ENCODE data around the gene VWC2L. TPM values are rescaled to one million over a fixed set of nuclear protein-coding genes. Genes with fewer than 3 reads are reported as not detected.

Gene VWC2L
- total RNA-seq, 1 donor from 2014 or later = not detected

GRCh38 chr2:214624166-214624760 is 213.4 kb downstream of the VWC2L start:
- DNase-seq (ENCODE audit: low read depth) = peak; percentile 69
- no peak for TF ChIP-seq CTCF (conservative IDR thresholded peaks at IDR 0.05; ENCODE audit: low read depth, low read length)

GRCh38 chr2:214628091-214628490 is 217.2 kb downstream of the VWC2L start:
- DNase-seq (ENCODE audit: low read depth) = no peak
- H3K4me3 ChIP-seq (ENCODE audit: low read depth, low read length) = no peak overlapping the region
- no peak for TF ChIP-seq CTCF (conservative IDR thresholded peaks at IDR 0.05; ENCODE audit: low read depth, low read length)

More at GRCh38 chr2:214624166-214624760, 213.4 kb downstream of the VWC2L start:
- H3K4me3 ChIP-seq (ENCODE audit: low read depth, low read length) = no peak overlapping the region
